ENCODE results near the gene STEAP1B.

Gene STEAP1B

DNA sequence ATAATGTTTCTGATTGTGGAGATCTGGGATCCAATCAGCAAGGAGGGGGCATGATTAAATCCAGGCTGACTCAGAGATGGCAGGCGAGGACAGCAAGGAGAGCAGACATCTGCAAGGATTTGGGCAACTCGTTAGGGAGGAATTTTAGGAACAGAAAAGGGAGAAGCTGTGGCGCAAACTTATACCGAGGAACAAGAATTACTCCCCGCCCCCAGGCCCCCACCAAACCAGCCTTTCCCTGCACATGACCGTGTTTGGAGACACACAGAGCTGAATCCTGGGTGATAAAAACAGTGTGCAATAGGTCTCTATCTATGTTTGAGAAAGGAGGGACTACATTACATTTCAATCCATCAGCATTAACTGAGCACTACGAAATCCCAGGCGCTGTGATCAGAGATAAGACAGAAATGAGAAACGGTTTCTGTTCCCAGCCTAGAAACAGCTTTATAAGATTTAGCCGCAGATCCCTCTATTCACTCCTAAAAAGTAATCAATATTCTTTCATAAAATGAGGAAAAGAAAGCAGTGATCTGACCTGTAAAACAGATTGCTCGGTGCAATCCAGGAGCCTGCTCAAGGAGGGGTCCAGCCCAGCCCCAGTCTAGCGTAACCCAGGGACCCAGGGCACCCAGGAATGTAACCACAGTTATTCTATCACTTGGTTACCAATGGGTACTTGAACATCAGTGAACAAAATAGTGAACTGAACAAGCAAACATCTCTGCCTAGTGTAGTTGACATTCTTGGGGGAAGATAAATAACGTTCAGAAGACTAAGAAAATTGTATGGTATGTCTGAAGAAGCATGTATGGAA is 105.9 kb downstream of the STEAP1B start:
- TF ChIP-seq, protein P1, sequence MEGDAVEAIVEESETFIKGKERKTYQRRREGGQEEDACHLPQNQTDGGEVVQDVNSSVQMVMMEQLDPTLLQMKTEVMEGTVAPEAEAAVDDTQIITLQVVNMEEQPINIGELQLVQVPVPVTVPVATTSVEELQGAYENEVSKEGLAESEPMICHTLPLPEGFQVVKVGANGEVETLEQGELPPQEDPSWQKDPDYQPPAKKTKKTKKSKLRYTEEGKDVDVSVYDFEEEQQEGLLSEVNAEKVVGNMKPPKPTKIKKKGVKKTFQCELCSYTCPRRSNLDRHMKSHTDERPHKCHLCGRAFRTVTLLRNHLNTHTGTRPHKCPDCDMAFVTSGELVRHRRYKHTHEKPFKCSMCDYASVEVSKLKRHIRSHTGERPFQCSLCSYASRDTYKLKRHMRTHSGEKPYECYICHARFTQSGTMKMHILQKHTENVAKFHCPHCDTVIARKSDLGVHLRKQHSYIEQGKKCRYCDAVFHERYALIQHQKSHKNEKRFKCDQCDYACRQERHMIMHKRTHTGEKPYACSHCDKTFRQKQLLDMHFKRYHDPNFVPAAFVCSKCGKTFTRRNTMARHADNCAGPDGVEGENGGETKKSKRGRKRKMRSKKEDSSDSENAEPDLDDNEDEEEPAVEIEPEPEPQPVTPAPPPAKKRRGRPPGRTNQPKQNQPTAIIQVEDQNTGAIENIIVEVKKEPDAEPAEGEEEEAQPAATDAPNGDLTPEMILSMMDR (IDR thresholded peaks at IDR 0.05; ENCODE audit: control insufficient read depth, extremely low read depth, insufficient read depth) = no peak
- no peak for DNase-seq (ENCODE audit: low read depth)
- no peak overlapping the region for H3K4me3 ChIP-seq (ENCODE audit: low read depth, low read length)

DNA sequence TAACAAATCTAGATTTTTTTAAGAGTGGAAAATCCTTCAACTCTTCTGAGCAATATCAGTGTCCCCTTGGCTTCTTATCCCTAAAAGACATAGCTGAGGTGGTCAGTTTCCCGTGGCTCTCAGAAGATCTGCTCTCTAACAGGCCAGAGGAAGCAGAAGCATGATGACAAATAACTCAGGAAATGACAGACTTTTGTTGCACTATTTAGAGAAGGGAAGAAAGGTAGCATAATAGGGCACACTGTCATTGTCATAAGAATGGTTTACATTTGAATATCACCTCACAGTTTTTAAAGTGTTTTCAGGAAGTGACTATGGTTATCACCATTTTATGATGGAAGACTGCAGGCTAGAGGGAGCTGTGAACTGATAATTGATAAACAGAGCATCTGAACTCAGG is 109.5 kb downstream of the STEAP1B start:
- DNase-seq (ENCODE audit: low read depth) = no peak
- TF ChIP-seq, protein P1 (IDR thresholded peaks at IDR 0.05; ENCODE audit: control insufficient read depth, extremely low read depth, insufficient read depth) = no peak
- no peak overlapping the region for H3K4me3 ChIP-seq (ENCODE audit: low read depth, low read length)

DNA sequence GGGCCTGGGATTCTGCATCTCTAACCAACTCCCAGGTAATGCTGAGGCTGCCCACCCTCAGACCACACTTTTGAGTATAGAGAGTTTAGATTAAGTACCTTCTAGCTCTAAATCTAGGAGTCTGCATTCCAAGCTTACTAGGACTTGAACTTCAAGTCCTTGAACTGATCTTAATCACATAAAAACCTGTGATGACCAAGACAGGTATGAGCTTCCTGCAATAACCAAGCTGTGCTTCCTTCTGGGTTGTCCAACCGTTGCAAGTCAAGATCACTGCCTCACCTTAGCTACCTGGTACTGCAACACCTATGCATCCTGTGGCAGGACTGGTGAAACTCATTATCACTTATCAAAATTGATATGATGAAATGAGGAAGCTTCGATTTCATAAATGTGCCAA is 110.1 kb downstream of the STEAP1B start:
- no peak overlapping the region for H3K4me3 ChIP-seq (ENCODE audit: low read depth, low read length)
- TF ChIP-seq, protein P1 (IDR thresholded peaks at IDR 0.05; ENCODE audit: control insufficient read depth, extremely low read depth, insufficient read depth) = no peak
- no peak for DNase-seq (ENCODE audit: low read depth)

DNA sequence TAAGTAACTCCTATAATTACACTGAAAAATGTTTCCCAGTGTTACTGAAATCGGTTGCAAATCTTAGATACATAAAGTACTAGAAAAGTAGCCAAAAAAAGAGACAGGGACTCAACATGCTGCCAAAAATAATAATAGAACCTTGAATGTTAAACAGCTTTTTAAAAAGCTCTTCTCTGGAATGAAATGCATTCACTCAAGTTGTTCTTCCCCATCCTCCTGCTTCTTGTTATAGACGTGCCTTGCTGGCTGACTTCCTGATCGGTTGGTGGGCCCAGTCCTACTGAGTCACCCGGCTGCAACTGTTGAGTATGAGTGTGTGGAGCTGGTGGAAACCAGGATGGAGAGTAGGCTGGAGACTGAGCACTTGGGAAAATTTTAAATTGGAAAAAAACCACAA is 112.4 kb downstream of the STEAP1B start:
- DNase-seq (ENCODE audit: low read depth) = no peak
- H3K4me3 ChIP-seq (ENCODE audit: low read depth, low read length) = no peak overlapping the region
- TF ChIP-seq, protein P1 (IDR thresholded peaks at IDR 0.05; ENCODE audit: control insufficient read depth, extremely low read depth, insufficient read depth) = no peak

DNA sequence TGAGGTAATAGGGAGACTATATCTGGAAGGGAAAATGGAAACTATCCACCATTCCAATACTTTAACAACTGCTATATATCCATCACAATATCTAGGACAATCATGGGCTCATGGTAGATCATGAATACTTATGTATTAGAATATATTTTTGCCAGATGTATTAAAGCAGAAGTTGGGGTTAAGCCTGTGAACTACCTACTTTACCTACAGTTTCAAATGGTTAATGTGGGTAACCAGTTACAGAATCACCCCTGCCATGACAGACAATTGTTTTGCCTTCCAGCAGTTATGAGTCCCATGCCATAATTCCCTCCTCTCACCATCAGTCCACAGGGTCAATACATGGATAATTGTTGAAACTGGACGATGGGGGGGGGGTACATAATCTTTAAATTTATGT is 113.1 kb downstream of the STEAP1B start:
- TF ChIP-seq, protein P1 (IDR thresholded peaks at IDR 0.05; ENCODE audit: control insufficient read depth, extremely low read depth, insufficient read depth) = no peak
- no peak overlapping the region for H3K4me3 ChIP-seq (ENCODE audit: low read depth, low read length)
- no peak for DNase-seq (ENCODE audit: low read depth)

DNA sequence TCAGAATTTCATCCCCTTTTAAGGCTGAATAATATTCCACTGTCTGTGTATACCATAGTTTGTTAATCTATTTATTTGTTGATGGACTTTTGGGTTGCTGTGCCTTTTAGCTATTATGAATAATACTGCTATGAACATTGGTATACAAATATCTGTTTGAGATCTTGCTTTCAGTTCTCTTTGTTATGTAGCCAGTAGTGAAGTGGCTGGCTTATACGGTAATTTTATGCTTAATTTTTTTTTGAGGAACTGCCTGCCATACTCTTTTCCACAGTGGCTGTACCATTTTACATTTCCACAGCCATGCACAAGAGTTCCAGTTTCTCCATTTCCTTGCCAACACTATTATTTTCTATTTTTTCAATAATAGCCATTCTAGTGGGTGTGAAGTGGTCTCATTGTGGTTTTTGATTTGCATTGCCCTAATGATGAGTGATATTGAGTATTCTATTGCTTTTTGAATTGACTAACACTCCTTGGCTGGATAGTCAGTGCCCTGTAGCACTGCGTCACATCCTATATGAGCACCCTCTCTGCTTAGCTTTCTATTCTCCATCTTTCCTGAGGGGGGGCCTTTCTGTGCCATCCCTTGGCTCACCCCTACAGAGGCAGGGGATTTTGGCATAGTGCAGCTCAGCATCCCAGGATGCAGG is 113.7 kb downstream of the STEAP1B start:
- no peak overlapping the region for H3K4me3 ChIP-seq (ENCODE audit: low read depth, low read length)
- TF ChIP-seq, protein P1 (IDR thresholded peaks at IDR 0.05; ENCODE audit: control insufficient read depth, extremely low read depth, insufficient read depth) = no peak
- no peak for DNase-seq (ENCODE audit: low read depth)

Measured in LNCaP clone FGC (cell line).